GM21360 (cell line): ENCODE data around the gene LCE3E.

Experiments used
- ATAC-seq: cut with Tn5 transposase; IDR thresholded peaks from one replicate; pipeline ENCODE4 v1.9.1; 2021; ENCODE audit warnings: mild to moderate bottlenecking, moderate library complexity; ENCODE audit not compliant: unreplicated experiment

LCE3E gene

DNA sequence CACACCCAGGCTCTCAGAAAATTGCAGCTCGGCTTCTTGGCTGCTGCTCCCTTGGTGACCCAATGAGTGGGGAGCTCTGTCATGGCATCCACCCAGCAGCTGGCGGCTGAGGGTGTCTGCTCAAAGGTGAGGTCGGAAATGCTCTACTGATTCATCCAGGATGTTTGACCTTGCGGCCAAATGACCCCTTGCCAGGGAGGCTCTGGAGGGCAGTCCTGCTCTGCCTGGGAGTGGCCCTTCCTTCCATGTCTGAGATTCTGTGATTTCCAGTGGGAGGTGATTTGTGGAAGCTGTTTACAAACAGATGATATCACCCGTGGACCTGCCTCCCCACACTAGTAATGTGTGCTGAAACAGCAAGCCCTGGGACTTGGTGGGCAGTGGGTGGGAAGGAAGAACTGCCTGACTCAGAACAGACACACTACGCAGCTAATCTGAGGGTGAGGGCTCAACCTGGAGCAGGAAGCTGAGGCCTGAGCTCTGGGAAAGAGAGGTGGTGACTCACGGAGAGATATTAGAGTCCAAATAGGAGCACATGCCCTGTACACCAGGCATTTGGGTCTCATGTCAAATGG is 49.3 kb downstream of the LCE3E start:
- no peak for ATAC-seq

DNA sequence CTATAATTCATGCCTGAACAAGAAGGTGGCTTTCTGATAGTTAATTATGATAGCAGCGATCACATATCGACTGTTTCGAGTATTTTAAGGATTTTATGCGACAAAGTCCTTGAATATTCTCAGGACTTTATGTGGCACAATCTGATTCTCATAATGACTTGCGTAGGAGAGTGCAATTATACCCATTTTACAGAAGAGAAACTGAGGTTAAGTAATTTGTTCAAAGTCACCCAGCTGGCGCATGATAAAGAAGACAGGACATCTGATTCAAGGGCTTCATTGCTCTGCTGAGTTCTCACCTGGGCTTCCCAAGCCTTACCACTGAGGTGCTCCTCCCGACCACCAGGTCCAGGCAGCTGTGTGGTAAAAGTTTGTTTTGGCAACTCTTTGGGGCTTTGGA is 50.5 kb downstream of the LCE3E start:
- ATAC-seq = no peak
